HG02759 (cell line): ENCODE results near the gene PLA2G4E.

ENCODE experiments used
- ATAC-seq: cut with Tn5 transposase; IDR thresholded peaks from one replicate; pipeline ENCODE4 v1.9.1; 2021; ENCODE audit warnings: mild to moderate bottlenecking, moderate library complexity; ENCODE audit not compliant: unreplicated experiment

The PLA2G4E gene

DNA sequence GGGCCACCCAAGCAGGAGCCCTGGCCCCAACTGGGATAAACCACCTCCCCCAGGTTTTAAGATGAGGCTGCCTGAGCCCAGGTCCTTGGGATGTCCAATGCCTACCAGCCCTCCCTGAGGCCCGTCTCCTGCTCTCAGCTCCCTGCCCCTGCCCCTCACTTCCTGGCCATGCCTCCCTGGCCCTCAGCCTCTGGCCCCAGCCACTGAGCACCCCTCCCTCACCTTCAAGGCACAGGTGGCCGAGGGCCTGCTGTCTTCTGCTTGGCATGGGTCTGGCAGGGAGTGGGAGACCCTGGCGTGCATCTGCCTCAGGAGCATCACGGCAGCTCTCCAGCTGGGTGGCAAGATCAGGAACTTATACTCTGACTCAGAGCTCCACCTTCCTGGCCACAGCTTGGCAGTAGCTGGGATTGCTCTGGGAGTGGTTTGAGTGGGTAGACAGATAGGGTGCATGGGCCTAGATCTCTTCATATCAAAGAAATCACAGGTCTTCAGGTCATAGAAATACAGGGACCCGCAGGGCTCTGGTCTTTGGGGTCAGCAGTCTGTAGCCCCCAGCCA, at the start of gene PLA2G4E:
Gene PLA2G4E (minus strand): TSS at position 330 of the 561 bp plus-strand sequence. CDS start 12 bp downstream, at position 318.
- no peak for ATAC-seq

- no peak for ATAC-seq
These were observed 49.6 kb upstream of the PLA2G4E start for GRCh38 chr15:42070279-42070975.

DNA sequence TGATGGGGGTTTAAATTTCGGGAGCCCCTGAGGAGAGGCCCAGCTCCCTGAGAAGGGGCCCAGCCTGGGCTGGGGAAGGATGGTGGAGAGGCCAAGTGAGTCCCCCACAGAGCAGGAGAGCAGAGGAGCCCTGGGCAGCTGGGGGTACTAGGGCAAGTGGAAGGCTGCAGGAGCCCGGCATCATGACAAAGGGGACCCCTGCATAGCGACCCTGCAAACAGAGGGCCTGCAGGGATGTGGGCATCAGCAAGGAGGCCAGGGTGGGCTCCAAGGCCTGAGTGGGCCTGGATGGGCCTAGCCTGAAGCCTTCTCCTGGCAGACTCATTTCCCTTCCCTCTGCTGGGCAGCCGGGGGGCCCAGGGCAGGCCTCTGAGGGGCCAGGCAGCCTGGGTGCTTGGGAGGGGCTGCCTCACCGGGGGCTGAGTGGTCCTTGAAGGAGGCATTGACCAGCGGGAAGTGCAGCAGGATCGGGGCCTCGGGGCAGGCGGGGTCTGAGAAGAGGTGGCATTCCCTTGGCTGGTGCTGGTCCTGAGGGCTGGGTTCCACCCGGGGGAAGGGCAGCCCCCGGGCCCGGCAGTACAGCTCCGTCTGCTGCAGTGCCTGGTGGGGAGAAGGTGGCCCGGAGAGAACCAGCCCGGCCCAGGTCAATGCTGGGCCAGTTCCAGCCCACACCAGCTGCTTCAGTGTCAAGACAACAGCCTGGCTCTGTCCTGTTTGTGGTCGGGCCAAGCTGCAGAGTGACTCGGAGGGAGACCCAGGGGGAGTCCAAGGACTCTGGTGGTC, 48.8 kb upstream of the PLA2G4E start:
- ATAC-seq, result no peak

- ATAC-seq, result no peak
These were observed 48.2 kb upstream of the PLA2G4E start for GRCh38 chr15:42069025-42069424.

DNA sequence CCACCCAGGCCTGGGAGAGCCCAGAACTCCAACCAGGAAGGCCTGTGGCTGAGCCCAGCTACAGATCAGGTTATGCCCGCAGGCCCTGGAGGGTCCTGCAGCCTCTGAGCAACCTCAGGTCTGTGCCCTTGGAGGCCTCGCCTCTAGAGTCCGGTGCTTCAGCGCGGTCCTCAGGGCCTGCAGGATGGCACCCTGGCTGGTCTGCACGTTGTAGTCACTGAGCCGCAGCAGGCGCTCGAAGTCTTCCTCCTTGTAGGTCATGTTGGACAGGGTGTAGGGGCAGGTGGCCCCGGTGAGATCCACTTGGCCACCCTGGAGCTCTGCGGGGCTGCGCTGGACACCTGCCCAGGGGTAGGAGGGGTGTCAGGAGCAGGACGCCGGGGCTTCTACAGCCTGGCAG, 47.8 kb upstream of the PLA2G4E start:
- ATAC-seq, result no peak

- no peak for ATAC-seq
These were observed 46.0 kb upstream of the PLA2G4E start for GRCh38 chr15:42066764-42067415.

DNA sequence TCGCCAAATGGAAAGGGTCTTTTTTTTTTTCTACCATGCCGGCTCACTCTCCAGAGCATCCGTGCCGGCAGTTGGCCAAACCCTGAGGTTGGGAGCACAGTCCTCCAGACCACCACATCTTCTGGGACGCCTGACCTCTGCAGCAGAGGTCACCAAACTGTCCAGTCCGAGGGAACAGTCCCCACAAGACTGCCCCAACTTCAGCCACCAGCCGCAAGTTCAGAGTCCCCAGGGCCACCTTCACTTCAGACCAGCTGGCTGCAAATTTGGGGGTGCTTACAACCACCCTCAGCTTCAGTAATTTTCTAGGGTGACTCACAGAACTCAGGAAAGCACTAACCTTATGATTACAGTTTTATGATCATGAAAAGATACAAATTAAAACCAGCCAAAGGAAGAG, 44.6 kb upstream of the PLA2G4E start:
- no peak for ATAC-seq

DNA sequence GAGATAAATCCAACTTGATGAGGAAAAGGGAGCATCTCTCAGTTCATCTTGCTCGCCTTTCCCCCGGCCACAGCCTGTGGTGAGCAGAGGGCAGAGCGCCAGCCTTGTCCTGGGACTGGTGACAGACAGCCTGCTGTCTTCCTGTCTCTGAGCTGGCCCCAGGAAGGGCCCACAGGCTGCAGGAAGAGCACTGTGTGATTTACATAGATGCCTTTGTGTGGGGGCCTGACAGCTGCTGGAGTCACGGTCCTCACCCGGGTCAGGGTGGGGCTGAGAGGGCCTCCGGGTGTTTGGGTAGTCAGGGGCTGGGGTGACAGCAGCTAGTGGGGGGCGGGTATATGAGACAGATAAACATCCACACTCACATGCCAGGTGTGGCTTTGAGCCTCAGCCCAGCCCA, 44.2 kb upstream of the PLA2G4E start:
- ATAC-seq, result no peak

DNA sequence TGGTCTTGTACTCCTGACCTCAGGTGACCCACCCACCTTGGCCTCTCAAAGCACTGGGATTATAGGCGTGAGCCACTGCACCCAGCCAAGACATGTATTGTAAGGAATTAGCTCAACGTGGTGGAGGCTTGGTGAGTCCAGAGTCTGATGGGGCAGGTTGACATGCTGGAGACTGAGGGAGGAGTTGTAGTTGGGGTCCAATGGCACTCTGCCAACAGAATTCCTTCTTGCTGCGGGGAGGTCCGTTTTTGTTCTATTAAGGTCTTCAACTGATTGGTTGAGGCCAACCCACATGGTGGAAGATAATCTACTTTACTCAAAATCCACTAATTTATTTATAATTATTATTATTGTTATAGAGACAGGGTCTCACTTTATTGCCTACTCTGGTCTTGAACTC, 43.4 kb upstream of the PLA2G4E start:
- ATAC-seq, result no peak

DNA sequence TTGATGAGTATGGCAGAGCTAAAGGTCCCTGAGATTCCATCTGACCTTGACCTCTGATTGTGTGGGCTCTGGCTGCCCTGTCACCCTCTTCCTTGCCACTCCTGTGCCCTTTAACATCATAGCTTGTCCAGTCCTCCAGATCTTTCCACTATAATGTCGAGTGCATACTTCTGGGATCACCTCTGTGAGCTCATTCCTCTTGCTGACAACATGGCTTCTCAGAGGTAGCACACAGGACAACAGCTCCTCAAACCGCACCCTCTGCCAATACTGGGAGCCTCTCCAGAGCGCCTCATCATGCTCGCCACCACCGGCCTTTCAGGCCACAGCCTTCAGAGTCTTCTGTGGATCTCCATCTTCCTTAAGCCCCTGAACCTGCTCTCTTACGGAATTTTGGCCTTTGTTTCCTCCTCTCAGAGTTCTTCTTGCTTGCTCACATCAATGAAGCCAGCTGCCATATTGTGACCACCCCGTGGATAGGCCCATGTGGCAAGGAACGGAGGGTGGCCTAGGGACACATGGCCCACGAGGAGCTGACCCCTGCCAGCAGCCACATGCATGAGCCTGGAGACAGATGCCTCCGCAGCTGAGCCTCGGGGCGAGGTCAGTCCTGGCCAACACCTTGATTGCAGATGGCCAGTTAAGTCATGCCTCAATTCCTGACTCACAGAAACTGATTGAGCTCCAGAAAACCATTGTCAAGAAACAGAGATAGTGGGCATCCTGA, 42.4 kb upstream of the PLA2G4E start:
- ATAC-seq, result no peak

DNA sequence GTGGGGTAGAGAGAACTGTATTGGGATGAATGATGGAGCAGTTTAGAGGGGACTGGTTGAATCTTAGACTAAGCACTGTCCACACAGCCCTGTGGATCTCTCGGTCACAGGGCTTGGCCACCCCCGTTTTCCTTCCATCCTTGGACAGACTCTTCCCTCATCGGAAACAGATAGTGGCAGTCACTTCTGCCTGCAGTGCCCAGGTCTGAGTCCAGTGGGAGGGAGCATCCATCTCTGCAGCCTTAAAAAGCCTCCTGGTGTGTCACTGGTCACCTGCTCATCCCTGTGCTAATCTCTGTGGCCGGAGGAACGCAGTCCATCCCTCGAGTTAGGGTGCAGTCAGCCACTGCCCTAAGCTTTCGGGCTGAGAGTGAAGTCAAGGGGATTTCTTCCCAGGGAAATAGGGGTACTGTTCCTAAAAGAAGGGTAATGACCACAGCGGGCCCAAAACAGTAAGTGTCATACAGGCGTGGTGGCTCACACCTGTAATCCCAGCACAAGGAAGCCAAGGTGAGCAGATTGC, 41.5 kb upstream of the PLA2G4E start:
- ATAC-seq, result no peak

DNA sequence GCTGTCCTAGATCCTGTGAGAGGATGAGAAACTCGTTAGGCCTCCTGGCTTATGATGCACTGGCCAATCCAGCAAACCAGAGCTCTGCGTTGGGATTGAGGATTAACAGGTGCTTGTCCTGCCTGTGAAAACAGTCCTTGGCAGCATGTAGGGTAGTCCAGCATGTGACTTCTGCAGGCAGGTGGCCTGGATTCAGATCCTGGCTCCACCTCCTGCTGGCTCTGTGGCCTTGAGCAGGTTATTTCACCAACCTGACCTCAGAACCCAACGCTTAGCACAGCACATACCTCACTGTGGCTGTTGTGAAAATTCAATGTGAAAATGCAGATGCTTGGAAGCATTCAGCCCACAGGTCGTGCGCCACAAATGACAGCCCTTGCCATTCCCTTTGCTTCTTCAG, 40.0 kb upstream of the PLA2G4E start:
- ATAC-seq, result no peak

- no peak for ATAC-seq
These were observed 39.6 kb upstream of the PLA2G4E start for GRCh38 chr15:42060477-42060763.

- no peak for ATAC-seq
These were observed 39.0 kb upstream of the PLA2G4E start for GRCh38 chr15:42059661-42060476.

GRCh38 chr15:42058791-42059190, 37.9 kb upstream of the PLA2G4E start:
- ATAC-seq, result no peak

DNA sequence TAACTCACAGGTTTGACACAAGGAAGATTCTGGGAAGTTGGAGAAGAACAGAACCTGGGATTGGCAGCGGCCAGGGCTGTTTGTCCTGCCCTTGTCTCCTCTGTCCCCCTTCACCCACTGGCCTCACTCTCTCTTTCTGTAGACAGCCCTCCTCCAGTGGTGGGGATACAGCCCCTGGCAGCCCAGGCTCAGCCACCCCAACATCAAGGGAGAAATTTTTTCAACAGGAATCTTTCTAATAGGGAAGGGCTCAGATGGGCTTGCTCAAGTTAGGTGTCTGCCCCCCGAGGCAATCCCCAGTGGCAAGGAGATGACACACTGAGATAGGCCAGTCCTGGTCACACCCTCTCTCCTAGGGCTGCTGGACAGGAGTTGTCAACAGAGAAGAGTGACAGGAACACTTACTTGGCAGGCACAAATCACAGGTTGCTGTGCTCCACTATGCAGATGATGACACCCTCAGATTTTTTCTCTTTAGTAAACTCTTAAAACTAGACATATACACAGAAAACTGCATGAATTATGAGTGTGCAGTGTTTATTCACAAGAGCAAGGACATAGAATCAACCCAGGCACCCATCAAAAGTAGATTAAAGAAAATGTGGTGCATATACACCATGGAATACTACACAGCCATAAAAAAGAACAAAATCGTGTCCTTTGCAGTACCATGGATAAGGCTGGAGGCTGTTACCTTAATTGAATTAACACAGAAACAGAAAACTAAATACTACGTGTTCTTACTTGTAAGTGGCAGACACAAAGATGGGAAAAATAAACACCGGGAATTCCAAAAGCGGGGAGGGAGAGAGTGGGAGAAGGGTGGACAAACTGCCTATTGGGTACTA, 37.2 kb upstream of the PLA2G4E start:
- ATAC-seq, result no peak

DNA sequence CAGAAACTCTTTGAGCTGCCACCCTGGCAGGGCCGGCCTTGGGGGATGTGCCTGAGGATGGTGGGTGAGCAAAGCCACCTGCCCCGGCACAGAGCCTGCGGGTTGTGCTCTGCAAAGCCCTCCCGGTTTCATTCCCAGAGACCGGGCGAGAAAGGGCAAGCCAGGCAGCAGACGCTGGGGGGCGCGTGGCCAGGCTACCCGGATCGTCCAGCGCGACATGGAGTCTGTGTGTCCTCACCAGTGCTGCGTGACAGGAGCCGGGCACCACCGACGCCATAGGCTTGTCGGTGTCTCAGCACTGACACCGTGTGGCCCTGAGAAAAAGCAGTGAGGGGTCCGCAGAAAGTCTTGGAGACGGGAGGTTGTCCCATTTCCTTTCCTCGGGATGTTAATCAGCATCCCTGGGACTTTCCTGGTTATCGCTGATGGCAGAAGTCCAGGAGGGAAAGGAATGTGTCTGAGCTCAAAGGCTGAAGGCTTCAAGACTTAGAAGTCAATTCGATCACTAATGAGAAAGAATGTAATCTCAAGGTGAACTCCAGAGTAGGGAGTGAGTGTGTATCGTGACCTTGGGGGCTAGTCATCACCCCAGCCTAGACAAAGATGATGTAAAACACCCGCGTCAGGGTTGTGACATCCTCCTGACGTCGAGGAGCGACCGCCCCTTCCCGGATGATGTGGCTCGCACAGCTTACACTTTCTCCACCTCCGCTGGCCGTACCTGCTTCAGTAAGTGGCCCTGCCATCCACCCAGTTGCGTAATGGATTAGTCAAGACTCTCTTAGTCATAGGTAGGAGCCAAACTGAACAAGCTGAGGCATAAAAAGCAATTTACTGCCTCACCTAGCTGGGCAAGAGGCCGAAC, 36.3 kb upstream of the PLA2G4E start:
- no peak for ATAC-seq

DNA sequence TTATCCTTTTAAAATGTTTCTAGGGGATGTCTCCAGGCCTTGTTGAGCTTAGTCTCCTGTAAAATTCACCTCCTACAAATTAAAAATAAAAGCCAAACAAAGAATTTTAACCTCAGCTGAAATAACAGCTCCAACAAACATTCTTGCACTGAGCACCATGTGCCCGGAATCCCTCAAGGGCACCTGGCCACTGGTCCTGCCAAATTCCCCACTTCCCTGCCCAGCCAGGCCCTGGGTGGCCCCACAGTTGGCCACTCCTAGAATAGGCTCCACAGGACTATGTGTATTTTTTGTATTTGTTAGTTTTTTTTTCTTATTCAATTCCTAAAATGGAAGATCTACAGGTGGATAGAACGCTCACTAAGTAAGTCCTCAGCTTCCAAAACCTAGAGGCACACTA, 33.1 kb upstream of the PLA2G4E start:
- no peak for ATAC-seq
